Lower leg skin (tissue), 3 donors: Measurements from ENCODE around the gene CENPU.
"Not testable (repeated sequence)": the region's sequence is repeated elsewhere in the genome, so short reads cannot be mapped to it uniquely, and the experiment has no call there.

Experiments used
- CTCF ChIP-seq, 3 donors: fragments of 450-650 bp; IDR thresholded peaks; one replicate each; pipeline ENCODE4 v1.5.1; 2016; ENCODE audit warnings: antibody characterized with exemption in 3 of 3, mild to moderate bottlenecking in 3 of 3, moderate library complexity in 2 of 3
- POLR2A ChIP-seq, 2 donors: fragments of 450-650 bp; IDR thresholded peaks; one replicate each; pipeline ENCODE4 v1.6.1; 2016 to 2017; ENCODE audit warnings: antibody characterized with exemption in 2 of 2, mild to moderate bottlenecking in 1 of 2, moderate library complexity in 1 of 2

DNA sequence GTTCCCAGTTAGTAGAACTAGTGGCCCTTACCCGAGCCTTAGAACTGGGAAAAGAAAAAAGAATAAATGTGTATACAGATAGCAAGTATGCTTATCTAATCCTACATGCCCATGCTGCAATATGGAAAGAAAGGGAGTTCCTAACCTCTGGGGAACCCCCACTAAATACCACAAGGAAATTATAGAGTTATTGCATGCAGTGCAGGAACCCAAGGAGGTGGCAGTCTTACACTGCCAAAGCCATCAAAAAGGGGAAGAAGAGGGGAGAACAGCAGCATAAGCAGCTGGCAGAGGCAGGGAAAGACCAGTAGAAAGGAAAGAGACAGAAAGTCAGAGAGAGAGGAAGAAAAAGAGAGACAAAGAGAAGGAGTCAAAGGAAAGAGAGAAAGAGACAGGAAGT lies 5.7 kb upstream of the CENPU start:
- TF ChIP-seq CTCF, POLR2A (IDR thresholded peaks at IDR 0.05): not testable (repeated sequence)
